Astrocyte (in vitro differentiated cells and primary cell): Measurements from ENCODE around the gene CALHM4. TPM values are rescaled to one million over a fixed set of nuclear protein-coding genes. Genes with fewer than 3 reads are reported as not detected.

ENCODE experiments used
- DNase-seq: peaks from one replicate; pipeline ENCODE4 v3.0.0-alpha.2; 2010; ENCODE audit warnings: low read depth
- FAIRE-seq: peaks from 2 replicates; lab custom pipeline; 2011; peaks lifted over from hg19 to GRCh38; lab: Jason Lieb, UNC
- H2AFZ ChIP-seq: 2 replicates; pipeline ENCODE4 v1.6.0; 2012; ENCODE audit warnings: low read depth, low read length, inconsistent platforms
- H3K27ac ChIP-seq: 2 replicates; pipeline ENCODE4 v1.5.1; 2011; ENCODE audit warnings: low read depth, low read length, inconsistent platforms
- H3K27me3 ChIP-seq: 2 replicates; pipeline ENCODE4 v1.6.0; 2011; ENCODE audit warnings: low read length, inconsistent platforms; ENCODE audit not compliant: insufficient read depth
- H3K36me3 ChIP-seq: 2 replicates; pipeline ENCODE4 v1.5.1; 2011; ENCODE audit warnings: low read length, inconsistent platforms; ENCODE audit not compliant: insufficient read depth
- H3K4me1 ChIP-seq: 2 replicates; pipeline ENCODE4 v1.5.1; 2011; ENCODE audit warnings: low read length, inconsistent platforms; ENCODE audit not compliant: insufficient read depth
- H3K4me2 ChIP-seq: 2 replicates; pipeline ENCODE4 v1.6.0; 2012; ENCODE audit warnings: low read length, inconsistent platforms
- H3K4me3 ChIP-seq: 2 replicates; pipeline ENCODE4 v1.5.1; 2011; ENCODE audit warnings: low read depth, mild to moderate bottlenecking, low read length, inconsistent platforms; ENCODE audit not compliant: insufficient read depth
- H3K79me2 ChIP-seq: 2 replicates; pipeline ENCODE4 v1.6.0; 2012; ENCODE audit warnings: mild to moderate bottlenecking, low read length, inconsistent platforms; ENCODE audit not compliant: insufficient read depth
- H3K9ac ChIP-seq: 2 replicates; pipeline ENCODE4 v1.6.0; 2012; ENCODE audit warnings: mild to moderate bottlenecking, low read length, inconsistent platforms
- H3K9me3 ChIP-seq: 2 replicates; pipeline ENCODE4 v1.5.1; 2012; ENCODE audit warnings: low read depth, mild to moderate bottlenecking, low read length, inconsistent platforms; ENCODE audit not compliant: insufficient read depth
- H4K20me1 ChIP-seq: 2 replicates; pipeline ENCODE4 v1.6.0; 2012; ENCODE audit warnings: low read length, inconsistent platforms; ENCODE audit not compliant: insufficient read depth
- H3K27ac Mint-ChIP-seq: one replicate; pipeline ENCODE4 v1.8.0; 2021; ENCODE audit warnings: mild to moderate bottlenecking, mixed read lengths; ENCODE audit not compliant: unreplicated experiment
- H3K27me3 Mint-ChIP-seq: one replicate; pipeline ENCODE4 v1.8.0; 2021; ENCODE audit warnings: low read depth, mixed read lengths; ENCODE audit not compliant: unreplicated experiment
- H3K36me3 Mint-ChIP-seq: one replicate; pipeline ENCODE4 v1.8.0; 2021; ENCODE audit warnings: low read depth, mixed read lengths; ENCODE audit not compliant: unreplicated experiment
- H3K4me1 Mint-ChIP-seq: one replicate; pipeline ENCODE4 v1.8.0; 2021; ENCODE audit warnings: low read depth, mixed read lengths; ENCODE audit not compliant: unreplicated experiment
- H3K4me3 Mint-ChIP-seq: one replicate; pipeline ENCODE4 v1.8.0; 2021; ENCODE audit warnings: mild to moderate bottlenecking, moderate library complexity, mixed read lengths; ENCODE audit not compliant: unreplicated experiment
- H3K9me3 Mint-ChIP-seq: one replicate; pipeline ENCODE4 v1.8.0; 2021; ENCODE audit warnings: mild to moderate bottlenecking, mixed read lengths; ENCODE audit not compliant: unreplicated experiment
- EZH2 ChIP-seq: IDR thresholded peaks from 2 replicates; pipeline ENCODE4 v1.6.1; 2012; ENCODE audit warnings: mild to moderate bottlenecking, low read length, inconsistent platforms; ENCODE audit not compliant: insufficient read depth
- total RNA-seq: library from RNA; stranded (reverse); gene quantifications from 2 replicates; pipeline ENCODE4 v1.2.1, GENCODE V29; 2021
- TF ChIP-seq, protein P1 (sequence below): IDR thresholded peaks from 2 replicates; pipeline ENCODE4 v1.5.1; 2011; ENCODE audit warnings: low read depth, mild to moderate bottlenecking, inconsistent platforms, low read length, moderate library complexity; ENCODE audit not compliant: insufficient read depth

CALHM4 gene
- total RNA-seq, 1 donor from 2014 or later = 0.20 TPM

DNA sequence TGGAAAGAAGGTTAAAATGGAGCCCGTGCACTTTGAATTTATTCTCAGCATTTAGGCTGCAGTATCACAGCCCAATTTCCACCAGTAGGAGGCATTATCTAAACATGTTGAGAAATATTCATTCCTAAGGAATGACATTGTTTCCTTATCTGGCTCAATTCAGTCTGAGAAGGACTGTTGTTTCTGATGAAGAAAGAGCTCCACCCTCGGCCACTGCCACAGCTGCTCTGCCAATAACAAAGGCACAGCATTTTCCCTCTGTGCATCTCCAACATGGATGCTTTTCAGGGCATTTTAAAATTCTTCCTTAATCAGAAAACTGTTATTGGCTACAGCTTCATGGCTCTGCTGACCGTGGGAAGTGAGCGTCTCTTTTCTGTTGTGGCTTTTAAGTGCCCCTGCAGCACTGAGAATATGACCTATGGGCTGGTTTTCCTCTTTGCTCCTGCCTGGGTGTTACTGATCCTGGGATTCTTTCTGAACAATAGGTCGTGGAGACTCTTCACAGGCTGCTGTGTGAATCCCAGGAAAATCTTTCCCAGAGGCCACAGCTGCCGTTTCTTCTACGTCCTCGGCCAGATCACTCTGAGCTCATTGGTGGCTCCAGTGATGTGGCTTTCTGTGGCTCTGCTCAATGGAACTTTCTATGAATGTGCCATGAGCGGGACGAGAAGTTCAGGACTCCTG is 42.0 kb upstream of the CALHM4 start, which contains the start of gene CALHM5:
Gene CALHM5 (plus strand): TSS at position 216 of the 687 bp plus-strand sequence. CDS start 58 bp downstream, at position 274.
- no peaks in the 10 kb centered on the region for H3K27me3 ChIP-seq
- no peaks in the 10 kb centered on the region for H4K20me1 ChIP-seq
- H3K79me2 ChIP-seq = peaks cover 23% of the 10 kb centered on the region
- Mint-ChIP-seq H3K36me3 (peaks cover 3% of the 10 kb centered on the region), H3K4me3 (peak within 1 kb of the TSS; percentile 76), H3K9me3 (peaks cover 4% of the 10 kb centered on the region), H3K4me1 (peaks cover 14% of the 10 kb centered on the region), H3K27ac (peak within 1 kb of the TSS; percentile 86), H3K27me3 (no peaks in the 10 kb centered on the region)
- H3K36me3 ChIP-seq = peaks cover 7% of the 10 kb centered on the region
- peak within 1 kb of the TSS; percentile 83 for H3K4me2 ChIP-seq
- DNase-seq (peak; percentile 83), FAIRE-seq (peak; percentile 97)
- H3K27ac ChIP-seq = peak within 1 kb of the TSS; percentile 89
- no peaks in the 10 kb centered on the region for H3K9me3 ChIP-seq
- H3K4me3 ChIP-seq = peak within 1 kb of the TSS; percentile 60
- TF ChIP-seq, protein P1, sequence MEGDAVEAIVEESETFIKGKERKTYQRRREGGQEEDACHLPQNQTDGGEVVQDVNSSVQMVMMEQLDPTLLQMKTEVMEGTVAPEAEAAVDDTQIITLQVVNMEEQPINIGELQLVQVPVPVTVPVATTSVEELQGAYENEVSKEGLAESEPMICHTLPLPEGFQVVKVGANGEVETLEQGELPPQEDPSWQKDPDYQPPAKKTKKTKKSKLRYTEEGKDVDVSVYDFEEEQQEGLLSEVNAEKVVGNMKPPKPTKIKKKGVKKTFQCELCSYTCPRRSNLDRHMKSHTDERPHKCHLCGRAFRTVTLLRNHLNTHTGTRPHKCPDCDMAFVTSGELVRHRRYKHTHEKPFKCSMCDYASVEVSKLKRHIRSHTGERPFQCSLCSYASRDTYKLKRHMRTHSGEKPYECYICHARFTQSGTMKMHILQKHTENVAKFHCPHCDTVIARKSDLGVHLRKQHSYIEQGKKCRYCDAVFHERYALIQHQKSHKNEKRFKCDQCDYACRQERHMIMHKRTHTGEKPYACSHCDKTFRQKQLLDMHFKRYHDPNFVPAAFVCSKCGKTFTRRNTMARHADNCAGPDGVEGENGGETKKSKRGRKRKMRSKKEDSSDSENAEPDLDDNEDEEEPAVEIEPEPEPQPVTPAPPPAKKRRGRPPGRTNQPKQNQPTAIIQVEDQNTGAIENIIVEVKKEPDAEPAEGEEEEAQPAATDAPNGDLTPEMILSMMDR = peak; percentile 95
- no peak for TF ChIP-seq EZH2
- H3K9ac ChIP-seq = peak within 1 kb of the TSS; percentile 84
- H2AFZ ChIP-seq = peak within 1 kb of the TSS; percentile 78
- peaks cover 12% of the 10 kb centered on the region for H3K4me1 ChIP-seq

DNA sequence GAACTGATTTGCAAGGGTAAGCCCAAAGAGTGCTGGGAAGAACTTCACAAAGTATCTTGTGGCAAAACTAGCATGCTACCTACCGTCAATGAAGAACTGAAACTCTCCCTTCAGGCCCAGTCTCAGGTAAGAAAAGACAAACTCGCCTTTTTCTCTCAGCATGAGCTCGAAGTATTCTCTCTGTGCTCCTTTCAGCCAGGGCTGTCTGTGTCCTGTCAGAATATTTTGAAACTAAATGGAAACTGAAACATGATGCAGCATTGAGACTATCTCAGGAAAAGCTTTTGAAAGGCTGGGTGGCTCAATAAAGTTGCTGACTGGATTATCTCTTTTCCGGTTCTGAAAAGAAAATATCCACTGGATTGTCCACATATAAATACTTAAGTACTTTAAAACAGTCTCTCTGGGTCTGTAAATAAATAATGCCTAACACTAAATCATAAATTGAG is 41.4 kb upstream of the CALHM4 start:
- peaks cover 14% of the 10 kb centered on the region for H3K4me1 Mint-ChIP-seq
- H3K4me2 ChIP-seq = peak overlapping the region; percentile 83
- H3K27me3 Mint-ChIP-seq = no peaks in the 10 kb centered on the region
- H3K9me3 Mint-ChIP-seq = peaks cover 4% of the 10 kb centered on the region
- H3K36me3 ChIP-seq = peaks cover 7% of the 10 kb centered on the region
- no peaks in the 10 kb centered on the region for H4K20me1 ChIP-seq
- H3K9me3 ChIP-seq = no peaks in the 10 kb centered on the region
- peak overlapping the region; percentile 84 for H3K9ac ChIP-seq
- no peaks in the 10 kb centered on the region for H3K27me3 ChIP-seq
- peaks cover 3% of the 10 kb centered on the region for H3K36me3 Mint-ChIP-seq
- peak overlapping the region; percentile 60 for H3K4me3 ChIP-seq
- peak overlapping the region; percentile 76 for H3K4me3 Mint-ChIP-seq
- FAIRE-seq (peak; percentile 23), DNase-seq (no peak)
- H2AFZ ChIP-seq = peak overlapping the region; percentile 78
- H3K4me1 ChIP-seq = peaks cover 12% of the 10 kb centered on the region
- H3K79me2 ChIP-seq = peaks cover 23% of the 10 kb centered on the region
- peak overlapping the region; percentile 89 for H3K27ac ChIP-seq
- peak overlapping the region; percentile 86 for H3K27ac Mint-ChIP-seq
- TF ChIP-seq, protein P1 = no peak
- TF ChIP-seq EZH2 = no peak

DNA sequence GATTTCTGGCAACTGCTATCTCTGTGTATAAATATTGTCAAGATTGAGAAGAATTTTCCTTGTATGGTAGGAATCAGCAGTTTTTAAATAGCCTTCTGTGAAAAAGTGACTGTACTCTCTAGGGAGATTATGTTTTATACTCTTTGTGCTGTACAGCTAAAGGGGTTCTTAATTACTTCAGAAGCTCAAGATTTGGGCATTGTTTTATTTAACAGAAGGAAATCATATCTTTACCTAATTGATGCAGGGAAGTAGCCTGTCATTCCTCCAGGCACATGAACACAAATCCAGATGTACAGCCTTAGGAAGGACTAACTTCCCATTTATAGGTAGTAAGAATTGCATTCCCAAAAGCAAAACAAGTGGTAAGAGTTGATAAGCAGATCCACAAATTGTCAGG is 40.8 kb upstream of the CALHM4 start:
- Histone ChIP-seq H4K20me1 (no peaks in the 10 kb centered on the region), H3K4me1 (peaks cover 10% of the 10 kb centered on the region), H3K4me3 (peak overlapping the region; percentile 60), H3K27ac (peak overlapping the region; percentile 89), H3K79me2 (peaks cover 23% of the 10 kb centered on the region), H3K36me3 (peaks cover 7% of the 10 kb centered on the region), H3K4me2 (peak overlapping the region; percentile 83), H3K9me3 (no peaks in the 10 kb centered on the region), H3K27me3 (no peaks in the 10 kb centered on the region), H3K9ac (peak overlapping the region; percentile 84), H2AFZ (no peak overlapping the region)
- FAIRE-seq (no peak), DNase-seq (no peak)
- TF ChIP-seq, protein P1 = no peak
- no peak for TF ChIP-seq EZH2
- no peaks in the 10 kb centered on the region for H3K27me3 Mint-ChIP-seq
- H3K4me3 Mint-ChIP-seq = peak overlapping the region; percentile 76
- peaks cover 4% of the 10 kb centered on the region for H3K9me3 Mint-ChIP-seq
- H3K36me3 Mint-ChIP-seq = peaks cover 3% of the 10 kb centered on the region
- peaks cover 14% of the 10 kb centered on the region for H3K4me1 Mint-ChIP-seq
- H3K27ac Mint-ChIP-seq = no peak overlapping the region
